ENCODE results near the gene SH3RF2. TPM values are rescaled to one million over a fixed set of nuclear protein-coding genes. Genes with fewer than 3 reads are reported as not detected.

Gene SH3RF2
- polyA plus RNA-seq, 1 experiment, result 0.45 TPM

- CTCF ChIA-PET, result no interaction called here
- H3K27me3 ChIP-seq (ENCODE audit: control insufficient read depth, insufficient read depth, low read length), result 0 out of 2 replicates have a peak, but pooled peaks cover 2% of the 10 kb centered on the region
- no peak for DNase-seq (ENCODE audit: low read depth)
These were observed 68.9 kb downstream of the SH3RF2 start for GRCh38 chr5:146005264-146005663.

DNA sequence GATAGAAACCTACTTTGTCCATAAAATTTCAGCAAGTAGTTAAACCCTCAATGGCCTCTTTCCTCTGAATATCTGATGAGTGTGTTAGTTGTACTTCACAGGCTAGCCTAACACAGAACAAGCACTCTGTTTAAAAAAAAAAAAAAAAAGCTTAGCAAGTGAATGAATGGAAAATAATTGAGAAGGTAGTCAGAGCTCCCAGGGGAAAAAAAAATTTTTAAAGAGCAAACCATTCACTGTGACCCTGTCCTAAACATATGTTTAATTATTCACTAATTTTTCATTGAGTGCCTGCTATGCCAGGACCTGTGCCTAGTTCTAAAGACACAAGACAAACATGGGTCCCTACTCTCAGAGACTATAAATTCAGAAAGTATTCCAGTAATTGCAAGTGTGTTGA is 69.3 kb downstream of the SH3RF2 start:
- no peak overlapping the region for H3K4me3 ChIP-seq (ENCODE audit: low read depth, low read length)
- POLR2A ChIA-PET, result no interaction called here
- CTCF ChIA-PET, result no interaction called here
- 0 out of 2 replicates have a peak, but pooled peaks cover 2% of the 10 kb centered on the region for H3K27me3 ChIP-seq (ENCODE audit: control insufficient read depth, insufficient read depth, low read length)
- no peak for DNase-seq (ENCODE audit: low read depth)
- TF ChIP-seq, protein P1, sequence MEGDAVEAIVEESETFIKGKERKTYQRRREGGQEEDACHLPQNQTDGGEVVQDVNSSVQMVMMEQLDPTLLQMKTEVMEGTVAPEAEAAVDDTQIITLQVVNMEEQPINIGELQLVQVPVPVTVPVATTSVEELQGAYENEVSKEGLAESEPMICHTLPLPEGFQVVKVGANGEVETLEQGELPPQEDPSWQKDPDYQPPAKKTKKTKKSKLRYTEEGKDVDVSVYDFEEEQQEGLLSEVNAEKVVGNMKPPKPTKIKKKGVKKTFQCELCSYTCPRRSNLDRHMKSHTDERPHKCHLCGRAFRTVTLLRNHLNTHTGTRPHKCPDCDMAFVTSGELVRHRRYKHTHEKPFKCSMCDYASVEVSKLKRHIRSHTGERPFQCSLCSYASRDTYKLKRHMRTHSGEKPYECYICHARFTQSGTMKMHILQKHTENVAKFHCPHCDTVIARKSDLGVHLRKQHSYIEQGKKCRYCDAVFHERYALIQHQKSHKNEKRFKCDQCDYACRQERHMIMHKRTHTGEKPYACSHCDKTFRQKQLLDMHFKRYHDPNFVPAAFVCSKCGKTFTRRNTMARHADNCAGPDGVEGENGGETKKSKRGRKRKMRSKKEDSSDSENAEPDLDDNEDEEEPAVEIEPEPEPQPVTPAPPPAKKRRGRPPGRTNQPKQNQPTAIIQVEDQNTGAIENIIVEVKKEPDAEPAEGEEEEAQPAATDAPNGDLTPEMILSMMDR (IDR thresholded peaks at IDR 0.05; ENCODE audit: insufficient read depth, low read depth, low read length), result no peak
- no peaks in the 10 kb centered on the region for H3K36me3 ChIP-seq (ENCODE audit: control insufficient read depth, insufficient read depth, low read length)

More at GRCh38 chr5:146005264-146005663, 68.9 kb downstream of the SH3RF2 start:
- Histone ChIP-seq H3K4me3 (ENCODE audit: low read depth, low read length) (no peak overlapping the region), H3K36me3 (ENCODE audit: control insufficient read depth, insufficient read depth, low read length) (no peaks in the 10 kb centered on the region)
- POLR2A ChIA-PET, result no interaction called here
- TF ChIP-seq, protein P1 (IDR thresholded peaks at IDR 0.05; ENCODE audit: insufficient read depth, low read depth, low read length), result no peak

- CTCF ChIA-PET, result no interaction called here
- POLR2A ChIA-PET, result no interaction called here
- DNase-seq (ENCODE audit: low read depth), result no peak
- Histone ChIP-seq H3K36me3 (ENCODE audit: control insufficient read depth, insufficient read depth, low read length) (no peaks in the 10 kb centered on the region), H3K4me3 (ENCODE audit: low read depth, low read length) (no peak overlapping the region), H3K27me3 (ENCODE audit: control insufficient read depth, insufficient read depth, low read length) (0 out of 2 replicates have a peak, but pooled peaks cover 2% of the 10 kb centered on the region)
- TF ChIP-seq, protein P1 (IDR thresholded peaks at IDR 0.05; ENCODE audit: insufficient read depth, low read depth, low read length), result no peak
These were observed 70.3 kb downstream of the SH3RF2 start for GRCh38 chr5:146006470-146007190.

- TF ChIP-seq, protein P1 (IDR thresholded peaks at IDR 0.05; ENCODE audit: insufficient read depth, low read depth, low read length), result 0 out of 2 replicates have a peak, but pooled peaks have one; percentile 4
- CTCF ChIA-PET, result interaction anchor here (1.4 kb wide), 1 partner anchor 14 kb away, joined by 4 read pairs; no protein-coding TSS in a partner anchor
- no peak for DNase-seq (ENCODE audit: low read depth)
- 0 out of 2 replicates have a peak, but pooled peaks cover 2% of the 10 kb centered on the region for H3K27me3 ChIP-seq (ENCODE audit: control insufficient read depth, insufficient read depth, low read length)
- POLR2A ChIA-PET, result no interaction called here
- no peak overlapping the region for H3K4me3 ChIP-seq (ENCODE audit: low read depth, low read length)
- H3K36me3 ChIP-seq (ENCODE audit: control insufficient read depth, insufficient read depth, low read length), result no peaks in the 10 kb centered on the region
These were observed 70.9 kb downstream of the SH3RF2 start for GRCh38 chr5:146007270-146007669.

DNA sequence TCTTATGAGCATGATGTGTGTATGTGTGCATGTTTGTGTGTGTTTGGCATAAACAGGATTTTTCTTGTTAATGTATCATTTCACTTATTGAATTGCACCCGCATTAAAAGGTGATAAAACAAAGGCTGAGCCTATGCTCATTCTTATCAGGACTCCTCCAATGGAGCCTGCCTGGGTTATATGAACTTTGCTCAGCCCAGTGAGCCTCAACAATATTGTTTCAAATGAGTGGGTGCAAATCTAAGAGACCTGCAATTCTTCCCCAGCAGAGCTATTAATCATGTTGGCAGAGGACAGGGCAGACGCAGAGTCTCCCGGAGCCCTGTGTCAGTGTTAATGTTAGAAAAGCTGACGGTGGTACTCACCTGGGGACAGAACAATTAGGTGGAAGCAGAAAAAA is 71.6 kb downstream of the SH3RF2 start:
- TF ChIP-seq, protein P1 (IDR thresholded peaks at IDR 0.05; ENCODE audit: insufficient read depth, low read depth, low read length), result no peak
- no peak overlapping the region for H3K4me3 ChIP-seq (ENCODE audit: low read depth, low read length)
- H3K27me3 ChIP-seq (ENCODE audit: control insufficient read depth, insufficient read depth, low read length), result 0 out of 2 replicates have a peak, but pooled peaks cover 2% of the 10 kb centered on the region
- ChIA-PET POLR2A (no interaction called here), CTCF (interaction anchor here (1.4 kb wide), 1 partner anchor 13 kb away, joined by 4 read pairs; no protein-coding TSS in a partner anchor)
- H3K36me3 ChIP-seq (ENCODE audit: control insufficient read depth, insufficient read depth, low read length), result no peaks in the 10 kb centered on the region
- DNase-seq (ENCODE audit: low read depth), result no peak
